WTC11 (cell line): ENCODE data around the gene CNTNAP5.

ENCODE experiments used
- ATF1 ChIP-seq: sonication (generic); formaldehyde crosslinking; IDR thresholded peaks from 2 replicates; pipeline ENCODE4 v1.8.1; 2023; ENCODE audit warnings: mild to moderate bottlenecking, moderate library complexity, missing genetic modification reagents
- CTCF ChIP-seq: fragments of 200-600 bp; IDR thresholded peaks from 2 replicates; pipeline ENCODE4 v1.8.0; 2022; ENCODE audit warnings: antibody characterized with exemption
- E2F1 ChIP-seq: sonication (generic); formaldehyde crosslinking; IDR thresholded peaks from 2 replicates; pipeline ENCODE4 v1.8.0; 2022; ENCODE audit warnings: mild to moderate bottlenecking, missing genetic modification reagents
- GTF2I ChIP-seq: fragments of 250-450 bp; sonication (Bioruptor Pico); conservative IDR thresholded peaks from 2 replicates; pipeline ENCODE4 v1.4.0; 2021; ENCODE audit warnings: mild to moderate bottlenecking
- JUN ChIP-seq: sonication (generic); formaldehyde crosslinking; IDR thresholded peaks from 2 replicates; pipeline ENCODE4 v1.8.0; 2023; ENCODE audit warnings: mild to moderate bottlenecking, missing genetic modification reagents
- MAX ChIP-seq: sonication (generic); formaldehyde crosslinking; IDR thresholded peaks from 2 replicates; pipeline ENCODE4 v1.8.0; 2022; ENCODE audit warnings: mild to moderate bottlenecking, missing genetic modification reagents
- NFYB ChIP-seq: sonication (generic); formaldehyde crosslinking; conservative IDR thresholded peaks from 2 replicates; pipeline ENCODE4 v1.8.0; 2022; ENCODE audit warnings: low read depth, missing genetic modification reagents
- NR3C1 ChIP-seq: sonication (generic); formaldehyde crosslinking; conservative IDR thresholded peaks from 2 replicates; pipeline ENCODE4 v1.8.1; 2023; ENCODE audit warnings: low read depth, mild to moderate bottlenecking, missing genetic modification reagents
- TCF7 ChIP-seq: sonication (generic); formaldehyde crosslinking; IDR thresholded peaks from 2 replicates; pipeline ENCODE4 v1.8.0; 2022; ENCODE audit warnings: mild to moderate bottlenecking, low read depth, missing genetic modification reagents, moderate library complexity
- TEAD4 ChIP-seq: sonication (generic); formaldehyde crosslinking; IDR thresholded peaks from 2 replicates; pipeline ENCODE4 v1.8.0; 2022; ENCODE audit warnings: mild to moderate bottlenecking, missing genetic modification reagents
- TP53 ChIP-seq: sonication (generic); formaldehyde crosslinking; IDR thresholded peaks from 2 replicates; pipeline ENCODE4 v1.8.1; 2023; ENCODE audit warnings: mild to moderate bottlenecking, missing genetic modification reagents
- USF1 ChIP-seq: sonication (generic); formaldehyde crosslinking; IDR thresholded peaks from 2 replicates; pipeline ENCODE4 v1.8.0; 2022; ENCODE audit warnings: mild to moderate bottlenecking, missing genetic modification reagents
- ZNF512 ChIP-seq: sonication (generic); formaldehyde crosslinking; IDR thresholded peaks from 2 replicates; pipeline ENCODE4 v1.8.1; 2022; ENCODE audit warnings: missing genetic modification reagents, borderline replicate concordance

- TF ChIP-seq E2F1 (CRISPR knock-in tag), result no peak
- no peak for TF ChIP-seq ZNF512 (CRISPR knock-in tag)
- TF ChIP-seq NR3C1 (CRISPR knock-in tag), result no peak
- no peak for TF ChIP-seq ATF1
- no peak for TF ChIP-seq CTCF
- TF ChIP-seq TEAD4 (CRISPR knock-in tag), result no peak
- no peak for TF ChIP-seq MAX (CRISPR knock-in tag)
- no peak for TF ChIP-seq USF1 (CRISPR knock-in tag)
- TF ChIP-seq TP53 (CRISPR knock-in tag), result no peak
- no peak for TF ChIP-seq NFYB (CRISPR knock-in tag)
- no peak for TF ChIP-seq JUN (CRISPR knock-in tag)
- no peak for TF ChIP-seq TCF7 (CRISPR knock-in tag)
- no peak for TF ChIP-seq GTF2I (CRISPR knock-in tag)
Observed at GRCh38 chr2:124704071-124704925, 679.2 kb downstream of the CNTNAP5 start.
